Erythroblast (primary cell): ENCODE measurements around the gene SAMD11.

ENCODE experiments used
- DNase-seq, 2 experiments: peaks; one replicate each; lab custom pipeline; 2025; lab: John Stamatoyannopoulos, UW
- GATA1 ChIP-seq: IDR thresholded peaks from 2 replicates; pipeline ENCODE4 v1.6.1; 2011; ENCODE audit warnings: low read depth, mild to moderate bottlenecking, control low read depth, low read length, moderate library complexity
- POLR2A ChIP-seq: IDR thresholded peaks from 2 replicates; pipeline ENCODE4 v1.6.1; 2011; ENCODE audit warnings: mild to moderate bottlenecking, low read length

Gene SAMD11

GRCh38 chr1:938088-938683 is 14.5 kb downstream of the SAMD11 start:
- peak; percentile 39 to 43 for DNase-seq

GRCh38 chr1:938711-939489 is 15.2 kb downstream of the SAMD11 start:
- TF ChIP-seq POLR2A (no peak), GATA1 (no peak)

More at GRCh38 chr1:938088-938683, 14.5 kb downstream of the SAMD11 start:
- TF ChIP-seq GATA1: no peak
- no peak for TF ChIP-seq POLR2A

GRCh38 chr1:939511-940106 is 15.9 kb downstream of the SAMD11 start:
- TF ChIP-seq POLR2A (no peak), GATA1 (no peak)
- DNase-seq: no peak

More at GRCh38 chr1:938711-939489, 15.2 kb downstream of the SAMD11 start:
- DNase-seq: no peak

- peak; percentile 59 to 61 for DNase-seq
- TF ChIP-seq GATA1 (no peak), POLR2A (no peak)
These were observed 16.6 kb downstream of the SAMD11 start for GRCh38 chr1:940107-941014.

DNA sequence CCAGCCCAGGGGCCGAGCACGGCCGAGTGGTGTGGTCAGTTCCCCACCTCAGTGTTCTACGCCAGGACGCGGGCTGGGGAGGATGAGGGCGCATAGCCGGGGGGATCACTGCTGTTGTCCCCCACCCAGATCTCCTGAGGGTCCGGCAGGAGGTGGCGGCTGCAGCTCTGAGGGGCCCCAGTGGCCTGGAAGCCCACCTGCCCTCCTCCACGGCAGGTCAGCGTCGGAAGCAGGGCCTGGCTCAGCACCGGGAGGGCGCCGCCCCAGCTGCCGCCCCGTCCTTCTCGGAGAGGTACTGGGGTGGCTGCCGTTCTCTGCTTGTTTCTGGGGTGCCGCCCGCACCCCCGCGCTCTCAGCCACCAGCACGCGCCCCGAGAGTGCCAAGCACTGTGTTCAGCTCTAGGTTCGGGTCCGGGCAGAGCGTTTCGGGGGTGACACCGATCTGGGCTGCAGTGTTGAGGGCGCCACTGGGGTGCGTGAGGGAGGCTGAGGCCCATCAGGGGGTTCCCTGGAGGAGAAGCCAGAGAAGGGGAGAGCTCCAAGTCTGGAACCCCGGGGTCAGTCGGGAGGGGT is 17.4 kb downstream of the SAMD11 start:
- TF ChIP-seq GATA1: no peak
- no peak for TF ChIP-seq POLR2A
- no peak for DNase-seq

DNA sequence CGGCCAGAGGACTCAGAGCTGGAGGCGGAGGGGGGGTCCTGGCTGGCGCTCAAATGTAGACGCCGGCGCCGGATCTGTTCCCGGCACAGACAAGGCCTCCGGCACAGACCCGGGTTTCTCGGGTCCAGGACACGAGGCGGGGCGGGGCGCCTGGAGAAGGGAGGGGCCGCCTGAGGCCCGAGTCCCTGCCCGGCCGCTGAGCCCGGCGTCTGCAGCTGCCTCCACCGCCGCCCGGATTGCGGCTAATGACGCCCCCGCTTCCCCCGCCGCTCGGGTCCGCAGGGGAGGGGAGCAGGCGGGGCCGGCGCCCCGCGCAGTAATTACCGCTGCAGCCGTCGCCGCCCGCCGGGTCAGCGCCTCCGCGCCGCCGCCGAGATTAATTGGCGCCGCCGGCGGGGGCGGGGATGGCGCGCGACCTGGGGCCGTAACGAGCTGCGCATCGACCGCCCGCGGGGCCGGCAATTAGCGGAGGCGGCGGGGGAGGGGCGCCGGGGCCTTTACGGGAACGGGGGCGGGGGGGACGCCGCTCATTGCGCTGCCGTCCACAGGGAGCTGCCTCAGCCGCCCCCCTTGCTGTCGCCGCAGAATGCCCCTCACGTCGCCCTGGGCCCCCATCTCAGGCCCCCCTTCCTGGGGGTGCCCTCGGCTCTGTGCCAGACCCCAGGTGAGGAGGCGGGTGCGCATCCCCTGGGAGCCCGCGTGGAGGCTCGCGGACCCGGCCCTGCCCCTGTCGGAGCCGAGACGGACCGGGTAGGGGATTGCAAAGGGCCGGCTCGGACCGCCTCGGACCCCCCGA is 18.1 kb downstream of the SAMD11 start:
- peak; percentile 45 to 49 for DNase-seq
- TF ChIP-seq POLR2A: no peak
- TF ChIP-seq GATA1: no peak

GRCh38 chr1:942411-942821 is 18.7 kb downstream of the SAMD11 start:
- DNase-seq: no peak
- TF ChIP-seq GATA1 (no peak), POLR2A (no peak)

GRCh38 chr1:942864-943533 is 19.3 kb downstream of the SAMD11 start:
- DNase-seq: no peak

GRCh38 chr1:943545-944340 is 20.0 kb downstream of the SAMD11 start:
- TF ChIP-seq POLR2A (no peak), GATA1 (no peak)
- no peak for DNase-seq

More at GRCh38 chr1:942864-943533, 19.3 kb downstream of the SAMD11 start:
- TF ChIP-seq POLR2A (no peak), GATA1 (no peak)

DNA sequence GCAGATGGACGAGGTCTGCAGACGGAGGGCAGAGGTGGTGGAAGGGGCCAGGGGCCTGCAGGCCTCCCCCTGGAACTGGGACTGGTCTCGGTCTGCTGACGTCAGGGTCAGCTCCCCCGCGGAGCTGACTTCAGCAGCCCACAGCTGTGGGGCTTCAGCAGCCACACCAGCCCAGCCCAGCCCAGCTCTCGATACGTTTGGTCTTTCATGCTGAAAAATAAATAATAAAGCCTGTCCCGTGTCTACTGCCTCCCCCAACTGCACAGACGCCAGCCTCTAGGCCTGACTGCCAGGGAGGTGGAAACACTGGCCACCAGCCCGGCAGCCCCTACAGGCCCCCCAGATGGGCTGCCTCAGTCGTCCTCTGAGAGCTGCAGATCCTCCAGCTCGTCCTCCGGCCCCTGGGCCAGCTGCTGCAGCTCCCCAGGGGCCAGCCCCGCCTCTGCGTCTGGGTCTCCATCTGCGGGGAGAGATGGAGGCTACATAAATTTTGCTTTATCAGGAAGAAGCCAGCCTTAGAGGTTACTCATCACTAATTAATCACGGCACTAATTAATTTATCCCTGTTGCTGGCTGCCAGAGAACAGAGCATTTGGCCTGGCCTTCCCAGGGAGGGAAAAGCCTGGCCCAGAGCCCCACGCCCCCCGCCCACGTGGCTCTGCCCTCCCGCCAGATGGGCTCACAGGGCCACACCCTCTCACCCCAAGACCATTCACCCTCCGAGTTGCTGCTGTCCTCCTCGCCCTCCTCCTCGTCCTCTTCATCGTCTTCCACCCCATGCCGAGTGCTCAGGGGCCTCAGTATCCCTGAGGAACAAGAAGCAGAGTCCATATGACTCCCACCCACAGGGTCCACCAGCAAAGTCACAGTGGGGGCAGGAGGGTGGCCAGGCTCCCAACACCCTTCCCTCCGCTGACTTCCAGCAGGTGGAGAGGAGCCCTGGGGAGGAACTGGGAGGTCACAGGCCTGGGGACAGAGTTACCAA is 20.9 kb downstream of the SAMD11 start:
- DNase-seq: no peak
- TF ChIP-seq GATA1: no peak
- no peak for TF ChIP-seq POLR2A
